B cell (primary cell): ENCODE results near the gene FAM174C. TPM values are rescaled to one million over a fixed set of nuclear protein-coding genes. Genes with fewer than 3 reads are reported as not detected.

Experiments used
- ATAC-seq: fragments of 200-7000 bp; cut with Tn5 transposase; one replicate; pipeline ENCODE4 v1.10.0; 2021; ENCODE audit warnings: low read depth, mild to moderate bottlenecking, moderate number of reproducible peaks, moderate library complexity
- CTCF ChIA-PET: fragments of 350-600 bp; sonication (Branson Sonifier 250); formaldehyde crosslinking; loops from one replicate; lab custom pipeline; 2021; ENCODE audit warnings: antibody characterized with exemption, inconsistent platforms; lab: Charles Lee
- POLR2A ChIA-PET: fragments of 350-600 bp; sonication (Branson Sonifier 250); formaldehyde crosslinking; loops from one replicate; lab custom pipeline; 2021; ENCODE audit warnings: antibody characterized with exemption; lab: Charles Lee
- DNase-seq: peaks from one replicate; pipeline ENCODE4 v3.0.0; 2013
- H2AFZ ChIP-seq: 2 replicates; pipeline ENCODE4 v1.6.1; 2012; ENCODE audit warnings: mild to moderate bottlenecking, low read depth, low read length; ENCODE audit not compliant: insufficient read depth, poor library complexity, severe bottlenecking
- H3K27ac ChIP-seq, 2 donors: 1 replicate in 1 of 2; 2 replicates in 1 of 2; pipeline ENCODE4 v1.5.1; 2012 to 2013; ENCODE audit warnings: low read length in 2 of 2, mild to moderate bottlenecking in 2 of 2, moderate library complexity in 1 of 2
- H3K27me3 ChIP-seq, 4 experiments: fragments of 200-600 bp in 1 of 4; sonication (generic) in 1 of 4; replicated peaks in 1 of 4; 1 replicate in 2 of 4; 2 replicates in 2 of 4; pipeline versions ENCODE4 v1.6.1 to v1.7.0; 2013 to 2016; ENCODE audit warnings: low read length in 3 of 4, mild to moderate bottlenecking in 2 of 4, mixed read lengths in 1 of 4, moderate library complexity in 1 of 4; ENCODE audit not compliant: insufficient read depth in 4 of 4, control insufficient read depth in 3 of 4; ENCODE audit errors: control extremely low read depth in 1 of 4
- H3K36me3 ChIP-seq, 2 experiments: replicated peaks in 1 of 2; 1 replicate in 1 of 2; 2 replicates in 1 of 2; pipeline versions ENCODE4 v1.6.1 to v1.7.1; 2013; ENCODE audit warnings: low read length in 1 of 2; ENCODE audit not compliant: insufficient read depth in 2 of 2, control insufficient read depth in 1 of 2; ENCODE audit errors: control extremely low read depth in 1 of 2, extremely low read depth in 1 of 2
- H3K4me1 ChIP-seq, 2 donors: fragments of 200-600 bp in 1 of 2; sonication (generic) in 1 of 2; 1 replicate in 1 of 2; 2 replicates in 1 of 2; pipeline versions ENCODE4 v1.5.1 to v1.6.1; 2013 to 2017; ENCODE audit warnings: low read length in 2 of 2; ENCODE audit not compliant: control insufficient read depth in 2 of 2, insufficient read depth in 2 of 2
- H3K4me2 ChIP-seq: replicated peaks from 2 replicates; pipeline ENCODE3; 2012; ENCODE audit warnings: mild to moderate bottlenecking, low read depth, low read length; ENCODE audit not compliant: poor library complexity, severe bottlenecking
- H3K4me3 ChIP-seq, 5 experiments: fragments of 200-600 bp in 1 of 5; sonication (generic) in 1 of 5; 1 replicate in 3 of 5; 2 replicates in 2 of 5; pipeline versions ENCODE4 v1.5.1 to v1.7.0; 2011 to 2016; ENCODE audit warnings: low read length in 4 of 5, mild to moderate bottlenecking in 4 of 5, low read depth in 2 of 5, control low read depth in 1 of 5, moderate library complexity in 1 of 5; ENCODE audit not compliant: insufficient read depth in 1 of 5; ENCODE audit errors: control extremely low read depth in 1 of 5, extremely low read depth in 1 of 5
- H3K79me2 ChIP-seq: fragments of 200-600 bp; sonication (generic); one replicate; pipeline ENCODE4 v1.6.0; 2016; ENCODE audit warnings: low read length; ENCODE audit not compliant: control insufficient read depth, insufficient read depth
- H3K9ac ChIP-seq: fragments of 200-600 bp; sonication (generic); 2 replicates; pipeline ENCODE4 v1.6.1; 2017; ENCODE audit warnings: mild to moderate bottlenecking, low read length, moderate library complexity
- H3K9me3 ChIP-seq, 3 donors: one replicate each; pipeline versions ENCODE4 v1.6.1 to v1.7.1; 2013; ENCODE audit warnings: low read length in 2 of 3; ENCODE audit not compliant: control insufficient read depth in 2 of 3, insufficient read depth in 1 of 3; ENCODE audit errors: control extremely low read depth in 1 of 3
- H4K20me1 ChIP-seq: 2 replicates; pipeline ENCODE4 v1.6.0; 2012; ENCODE audit warnings: mild to moderate bottlenecking, low read length; ENCODE audit not compliant: insufficient read depth, control insufficient read depth, poor library complexity, severe bottlenecking
- H3K27ac Mint-ChIP-seq: one replicate; pipeline ENCODE4 v1.8.0; 2021; ENCODE audit warnings: mixed read lengths
- H3K27me3 Mint-ChIP-seq: one replicate; pipeline ENCODE4 v1.8.0; 2021; ENCODE audit warnings: mixed read lengths
- H3K4me1 Mint-ChIP-seq: one replicate; pipeline ENCODE4 v1.8.0; 2021; ENCODE audit warnings: mixed read lengths
- H3K4me3 Mint-ChIP-seq: one replicate; pipeline ENCODE4 v1.8.0; 2021; ENCODE audit warnings: mixed read lengths
- H3K9me3 Mint-ChIP-seq: one replicate; pipeline ENCODE4 v1.8.0; 2022; ENCODE audit warnings: mixed read lengths; ENCODE audit not compliant: insufficient read depth
- CTCF ChIP-seq: fragments of 200-600 bp; IDR thresholded peaks from one replicate; pipeline ENCODE4 v1.8.0; 2022; ENCODE audit warnings: antibody characterized with exemption, mild to moderate bottlenecking
- EZH2 ChIP-seq: IDR thresholded peaks from 2 replicates; pipeline ENCODE4 v1.6.1; 2012; ENCODE audit warnings: borderline replicate concordance, low read depth, mild to moderate bottlenecking, moderate library complexity, low read length; ENCODE audit not compliant: insufficient read depth, poor library complexity, severe bottlenecking
- WGBS: methylation state at CpG from one replicate; pipeline ENCODE4 v1.1.5; 2013; ENCODE audit warnings: missing lambda C conversion rate; ENCODE audit not compliant: insufficient coverage; 5-methylcytosine and 5-hydroxymethylcytosine counted together
- intact Hi-C: fragments of 100-400 bp; cut with micrococcal nuclease; formaldehyde crosslinking; loops from one replicate; pipeline ENCODE4 v1.10.0; 2022
- polyA plus RNA-seq: library from polyadenylated mRNA; depleted of rRNA; stranded (reverse); fragments of >200 nt; gene quantifications from 2 replicates; pipeline ENCODE4 v1.2.3, GENCODE V29; 2012
- total RNA-seq, 2 donors: library from RNA; stranded (reverse); fragments of 120-200 nt in 1 of 2; gene quantifications; 1 replicate in 1 of 2; 2 replicates in 1 of 2; pipeline versions ENCODE4 v1.2.3 to v1.2.4, GENCODE V29; 2013 to 2022

FAM174C gene
- total and polyA plus RNA-seq, 2 donors (not counting 1 experiment from before 2014, with no cell fraction given): 41.1 to 70.6 TPM

GRCh38 chr19:1307755-1308303, 32.5 kb downstream of the FAM174C start:
- CTCF ChIA-PET: no interaction called here
- Histone ChIP-seq H3K9me3 (no peaks in the 10 kb centered on the region), H3K4me3 (no peak overlapping the region), H3K79me2 (no peaks in the 10 kb centered on the region), H3K27me3 (peaks cover 0 to 2% (median 0%) of the 10 kb centered on the region in 4 experiments), H3K4me2 (no peak overlapping the region), H3K9ac (no peak overlapping the region), H4K20me1 (no peaks in the 10 kb centered on the region), H2AFZ (no peak overlapping the region), H3K4me1 (no peaks in the 10 kb centered on the region), H3K27ac (no peak overlapping the region), H3K36me3 (no peaks in the 10 kb centered on the region)
- TF ChIP-seq EZH2: no peak
- no peak for TF ChIP-seq CTCF
- Mint-ChIP-seq H3K4me1 (peaks cover 5% of the 10 kb centered on the region), H3K9me3 (no peaks in the 10 kb centered on the region), H3K4me3 (no peak overlapping the region), H3K27me3 (no peaks in the 10 kb centered on the region), H3K27ac (no peak overlapping the region)
- DNase-seq (no peak), ATAC-seq (no peak)
- POLR2A ChIA-PET: no interaction called here
- intact Hi-C loops: no loop called here
- 97% methylated on average over 15 of the region's 20 CpGs for WGBS

GRCh38 chr19:1308718-1309117, 33.4 kb downstream of the FAM174C start:
- Histone ChIP-seq H3K9ac (no peak overlapping the region), H2AFZ (no peak overlapping the region), H3K4me1 (no peaks in the 10 kb centered on the region), H3K27me3 (peaks cover 0 to 10% (median 0%) of the 10 kb centered on the region in 4 experiments), H3K4me2 (no peak overlapping the region), H3K9me3 (peaks cover 0 to 1% (median 0%) of the 10 kb centered on the region in 3 donors), H4K20me1 (no peaks in the 10 kb centered on the region), H3K27ac (no peak overlapping the region), H3K79me2 (no peaks in the 10 kb centered on the region), H3K4me3 (no peak overlapping the region), H3K36me3 (no peaks in the 10 kb centered on the region)
- no peak for TF ChIP-seq EZH2
- no peak for TF ChIP-seq CTCF
- DNase-seq (no peak), ATAC-seq (no peak)
- CTCF ChIA-PET: no interaction called here
- Mint-ChIP-seq H3K9me3 (no peaks in the 10 kb centered on the region), H3K27ac (no peak overlapping the region), H3K27me3 (no peaks in the 10 kb centered on the region), H3K4me3 (no peak overlapping the region), H3K4me1 (no peaks in the 10 kb centered on the region)
- POLR2A ChIA-PET: no interaction called here
- 40% methylated on average over 1 of the region's 11 CpGs for WGBS
- intact Hi-C loops: no loop called here
